VCaP (cell line): ENCODE results near the gene KIAA1328.

Experiments used
- H3K27ac ChIP-seq: fragments of 450-650 bp; 2 replicates; pipeline ENCODE4 v1.5.1; 2017
- TF ChIP-seq, protein P1 (sequence below): fragments of 450-650 bp; conservative IDR thresholded peaks from 2 replicates; pipeline ENCODE4 v1.5.1; 2017; ENCODE audit warnings: mild to moderate bottlenecking, moderate library complexity

Gene KIAA1328

DNA sequence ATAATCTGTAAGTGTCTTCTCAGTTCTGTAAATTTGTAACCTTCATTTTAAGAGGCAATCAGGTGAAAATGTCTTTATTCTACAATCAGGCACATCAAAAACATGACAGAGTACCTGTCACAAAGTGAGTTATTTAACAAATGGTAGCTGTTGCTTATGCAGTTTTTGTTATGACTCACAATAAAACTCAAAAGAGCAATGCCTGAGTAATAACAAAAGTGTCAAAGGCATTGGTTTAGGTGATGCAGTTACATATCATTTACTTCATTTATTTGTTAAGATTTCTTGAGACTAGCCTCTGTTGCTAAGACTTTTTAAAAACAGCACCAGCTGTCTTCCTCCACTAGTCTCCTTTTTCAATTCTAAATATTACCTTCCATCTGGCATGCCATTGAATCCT, 177.8 kb downstream of the KIAA1328 start:
- H3K27ac ChIP-seq: no peak overlapping the region
- TF ChIP-seq, protein P1, sequence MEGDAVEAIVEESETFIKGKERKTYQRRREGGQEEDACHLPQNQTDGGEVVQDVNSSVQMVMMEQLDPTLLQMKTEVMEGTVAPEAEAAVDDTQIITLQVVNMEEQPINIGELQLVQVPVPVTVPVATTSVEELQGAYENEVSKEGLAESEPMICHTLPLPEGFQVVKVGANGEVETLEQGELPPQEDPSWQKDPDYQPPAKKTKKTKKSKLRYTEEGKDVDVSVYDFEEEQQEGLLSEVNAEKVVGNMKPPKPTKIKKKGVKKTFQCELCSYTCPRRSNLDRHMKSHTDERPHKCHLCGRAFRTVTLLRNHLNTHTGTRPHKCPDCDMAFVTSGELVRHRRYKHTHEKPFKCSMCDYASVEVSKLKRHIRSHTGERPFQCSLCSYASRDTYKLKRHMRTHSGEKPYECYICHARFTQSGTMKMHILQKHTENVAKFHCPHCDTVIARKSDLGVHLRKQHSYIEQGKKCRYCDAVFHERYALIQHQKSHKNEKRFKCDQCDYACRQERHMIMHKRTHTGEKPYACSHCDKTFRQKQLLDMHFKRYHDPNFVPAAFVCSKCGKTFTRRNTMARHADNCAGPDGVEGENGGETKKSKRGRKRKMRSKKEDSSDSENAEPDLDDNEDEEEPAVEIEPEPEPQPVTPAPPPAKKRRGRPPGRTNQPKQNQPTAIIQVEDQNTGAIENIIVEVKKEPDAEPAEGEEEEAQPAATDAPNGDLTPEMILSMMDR: no peak

DNA sequence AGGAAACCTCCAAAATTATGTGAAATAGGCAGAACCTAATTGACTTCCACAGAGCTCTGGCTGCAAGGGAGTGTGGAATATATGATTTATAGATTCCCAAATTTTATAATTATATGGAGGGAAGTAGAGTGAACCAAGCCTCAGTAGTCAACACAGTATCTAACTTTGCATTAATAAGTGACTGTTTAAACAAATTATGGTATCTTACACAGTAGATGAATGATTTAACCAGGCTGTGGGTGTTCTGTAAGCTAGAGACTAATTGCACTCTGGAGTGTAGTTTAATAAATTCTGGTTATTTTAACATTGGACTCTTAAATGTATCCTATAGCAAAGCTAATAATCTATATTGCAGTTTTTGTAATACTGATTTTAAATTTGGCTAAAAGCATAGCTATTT, 183.5 kb downstream of the KIAA1328 start:
- TF ChIP-seq, protein P1: no peak
- H3K27ac ChIP-seq: no peak overlapping the region

DNA sequence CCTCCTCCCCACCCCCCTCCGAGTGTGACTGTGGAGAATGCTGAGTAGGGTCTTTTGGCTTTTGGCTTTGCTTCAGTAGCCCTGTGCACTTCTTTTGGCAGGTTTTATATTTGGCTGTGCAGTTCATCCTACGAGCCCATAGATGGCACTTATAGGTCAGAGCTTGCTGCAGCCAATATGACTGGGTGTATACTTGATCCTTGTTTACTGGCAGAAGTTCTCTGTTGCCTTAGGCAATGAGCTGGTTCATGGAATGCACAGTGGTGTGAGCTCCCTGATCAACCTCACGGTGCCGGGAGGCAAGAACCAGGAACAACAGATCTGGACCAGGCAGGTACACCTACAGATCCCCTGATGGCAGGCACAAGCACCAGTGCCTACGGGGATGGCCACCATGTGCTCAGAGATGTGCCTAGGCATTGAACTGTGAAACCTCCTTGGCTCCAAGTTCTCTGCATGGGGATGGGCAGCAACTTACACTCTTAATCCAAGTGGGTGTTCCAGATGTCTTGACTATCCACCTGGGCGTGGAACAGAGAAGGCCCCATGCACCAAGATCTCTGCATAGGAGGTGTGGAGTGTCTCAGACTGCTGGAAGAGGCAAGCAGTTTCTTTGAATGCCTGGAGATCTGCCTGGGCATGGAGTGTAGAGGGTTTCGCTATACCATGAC, 190.4 kb downstream of the KIAA1328 start:
- H3K27ac ChIP-seq: no peak overlapping the region
- TF ChIP-seq, protein P1: peak; percentile 71

DNA sequence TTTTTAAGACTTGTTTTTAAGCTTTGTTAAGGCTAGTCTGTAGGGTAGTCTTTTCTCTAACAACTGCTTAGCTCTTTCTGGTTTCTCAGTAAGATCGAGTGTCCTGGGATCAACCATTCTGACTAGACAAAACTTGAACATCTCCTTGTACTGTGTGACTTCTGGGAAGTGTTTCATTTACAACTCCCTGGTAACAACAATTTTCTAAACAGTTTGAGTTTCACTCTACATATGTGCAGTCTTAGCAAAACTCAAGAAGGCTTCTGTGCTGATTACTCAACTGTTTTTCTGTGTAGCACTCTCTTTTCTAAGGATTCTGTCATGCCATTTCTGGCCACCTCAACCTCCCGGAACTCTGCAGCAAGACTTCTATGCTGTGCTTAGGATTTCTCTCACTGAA, 204.5 kb downstream of the KIAA1328 start:
- H3K27ac ChIP-seq: no peak overlapping the region
- TF ChIP-seq, protein P1: no peak

DNA sequence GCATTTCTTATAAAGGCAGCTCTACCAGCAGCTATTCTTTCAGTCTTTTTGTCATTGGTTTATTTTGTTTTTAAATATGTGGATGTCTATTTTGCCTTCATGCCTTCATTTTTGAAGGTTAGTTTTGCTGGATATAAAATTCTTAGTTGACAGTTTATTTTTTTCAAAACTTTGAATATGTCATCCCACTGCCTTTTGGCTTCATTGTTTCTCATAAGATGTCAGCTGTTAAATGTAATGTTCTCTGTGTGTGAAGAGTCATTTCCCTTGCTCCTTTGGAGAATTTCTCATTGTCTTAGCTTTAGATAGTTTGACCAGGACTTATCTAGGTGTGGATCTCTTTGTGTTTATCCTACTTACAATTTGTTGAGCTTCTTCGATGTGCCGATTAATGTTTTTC, 213.5 kb downstream of the KIAA1328 start:
- H3K27ac ChIP-seq: no peak overlapping the region
- TF ChIP-seq, protein P1: no peak

DNA sequence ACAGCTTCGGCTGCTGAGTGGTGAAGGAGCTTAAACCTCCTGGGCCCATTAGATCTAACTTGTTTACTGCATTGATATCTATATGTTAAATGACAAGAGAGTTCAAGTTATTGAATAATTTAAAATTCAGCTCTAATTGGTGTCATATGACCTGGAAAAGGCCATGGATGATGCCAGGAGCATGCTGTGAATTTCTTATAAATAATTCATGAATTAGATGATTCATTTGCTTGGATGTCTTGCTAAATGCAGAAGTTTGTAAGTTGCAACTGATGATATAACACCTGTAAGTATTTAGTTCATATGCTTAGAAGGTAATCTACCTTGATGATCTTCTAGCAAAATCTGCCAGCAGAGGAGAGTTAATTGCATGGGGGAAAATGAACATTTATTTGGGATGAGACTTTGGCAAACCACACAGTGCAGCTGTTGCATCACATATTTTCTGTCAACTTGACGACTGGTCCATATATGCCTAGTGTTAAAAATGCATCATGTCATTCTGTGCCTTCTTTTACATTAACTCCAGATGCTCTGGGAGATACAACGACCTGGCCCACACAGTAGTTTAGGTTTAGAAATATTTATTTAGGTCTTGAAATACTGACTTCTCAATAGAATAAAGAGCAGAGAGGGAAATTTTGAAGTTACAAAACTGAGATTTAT, 226.3 kb downstream of the KIAA1328 start:
- TF ChIP-seq, protein P1: no peak
- no peak overlapping the region for H3K27ac ChIP-seq

DNA sequence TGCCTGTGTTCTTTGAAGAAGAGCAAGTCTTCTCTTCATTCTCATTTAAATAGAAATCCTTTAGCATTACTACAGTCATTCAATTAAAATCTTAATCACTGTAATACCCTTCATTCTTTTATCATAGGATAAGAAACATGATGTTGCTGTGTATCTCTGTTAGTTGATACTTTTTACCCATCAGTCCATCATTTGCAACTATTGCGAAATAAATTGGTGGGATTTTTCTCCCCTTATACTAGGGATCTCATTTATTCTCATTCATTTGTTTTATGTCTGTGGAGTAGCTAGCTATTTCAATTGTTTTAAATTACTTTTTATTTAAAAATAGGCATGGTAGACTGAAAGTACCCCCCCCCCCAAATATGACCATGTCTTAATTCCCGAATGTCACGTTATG, 235.3 kb downstream of the KIAA1328 start:
- H3K27ac ChIP-seq: no peak overlapping the region
- TF ChIP-seq, protein P1: no peak
